SU-DHL-6 (cell line): ENCODE measurements around the gene CELA3B.

ENCODE experiments used
- H2AFZ ChIP-seq: fragments of 200-600 bp; sonication (generic); 2 replicates; pipeline ENCODE4 v1.6.1; 2014; ENCODE audit warnings: low read depth, mild to moderate bottlenecking, moderate library complexity, mixed read lengths, antibody characterized with exemption, low read length; ENCODE audit not compliant: severe bottlenecking
- H3F3A ChIP-seq: fragments of 200-600 bp; shearing (Covaris generic); 2 replicates; pipeline ENCODE4 v1.6.0; 2016; ENCODE audit warnings: antibody characterized with exemption, mild to moderate bottlenecking; ENCODE audit not compliant: insufficient read depth
- H3K27ac ChIP-seq: fragments of 200-600 bp; sonication (generic); 2 replicates; pipeline ENCODE4 v1.5.1; 2016; ENCODE audit warnings: low read depth, mild to moderate bottlenecking, low read length, moderate library complexity, mixed read lengths
- H3K27me3 ChIP-seq: fragments of 200-600 bp; sonication (generic), shearing (Covaris generic); 2 replicates; pipeline ENCODE4 v1.6.0; 2014; ENCODE audit warnings: mild to moderate bottlenecking, low read length
- H3K36me3 ChIP-seq: fragments of 200-600 bp; sonication (generic); 2 replicates; pipeline ENCODE4 v1.6.1; 2014; ENCODE audit warnings: mild to moderate bottlenecking, low read length, mixed read lengths
- H3K4me2 ChIP-seq: fragments of 300-600, 200-600 bp; shearing (Covaris generic), sonication (generic); 2 replicates; pipeline ENCODE4 v1.6.0; 2014; ENCODE audit warnings: low read length, low read depth, mild to moderate bottlenecking; ENCODE audit not compliant: poor library complexity, severe bottlenecking
- H3K4me3 ChIP-seq: fragments of 200-600 bp; sonication (generic); 2 replicates; pipeline ENCODE4 v1.5.1; 2014; ENCODE audit warnings: antibody characterized with exemption, low read length, mild to moderate bottlenecking, mixed read lengths; ENCODE audit not compliant: insufficient read depth, poor library complexity, severe bottlenecking
- H3K79me2 ChIP-seq: fragments of 200-600 bp; sonication (generic); 2 replicates; pipeline ENCODE4 v1.6.1; 2014; ENCODE audit warnings: mild to moderate bottlenecking, low read length, moderate library complexity; ENCODE audit not compliant: insufficient read depth
- H3K9ac ChIP-seq: fragments of 200-600 bp; sonication (generic); 2 replicates; pipeline ENCODE4 v1.7.0; 2014; ENCODE audit warnings: mild to moderate bottlenecking, low read length
- H3K9me2 ChIP-seq: fragments of 200-600 bp; sonication (generic); replicated peaks from 2 replicates; pipeline ENCODE4 v1.6.1; 2014; ENCODE audit warnings: low read length; ENCODE audit not compliant: insufficient read depth
- H3K9me3 ChIP-seq: fragments of 200-600 bp; sonication (generic); 2 replicates; pipeline ENCODE4 v1.6.1; 2014; ENCODE audit warnings: low read length, mixed read lengths; ENCODE audit not compliant: insufficient read depth
- H4K20me1 ChIP-seq: fragments of 200-600 bp; sonication (generic); 2 replicates; pipeline ENCODE4 v1.6.1; 2014; ENCODE audit warnings: low read depth, mild to moderate bottlenecking, antibody characterized with exemption, low read length, moderate library complexity, mixed read lengths
- CTCF ChIP-seq: fragments of 200-600 bp; sonication (generic); IDR thresholded peaks from one replicate; pipeline ENCODE4 v1.5.1; 2017; ENCODE audit warnings: antibody characterized with exemption, mild to moderate bottlenecking, low read length, moderate library complexity; ENCODE audit not compliant: insufficient read depth, poor library complexity, severe bottlenecking
- EZH2phosphoT487 ChIP-seq: fragments of 200-600 bp; sonication (generic), shearing (Covaris generic); conservative IDR thresholded peaks from 2 replicates; pipeline ENCODE4 v1.6.1; 2018; ENCODE audit warnings: mild to moderate bottlenecking, antibody characterized with exemption, low read length, moderate library complexity, mixed read lengths

CELA3B gene

DNA sequence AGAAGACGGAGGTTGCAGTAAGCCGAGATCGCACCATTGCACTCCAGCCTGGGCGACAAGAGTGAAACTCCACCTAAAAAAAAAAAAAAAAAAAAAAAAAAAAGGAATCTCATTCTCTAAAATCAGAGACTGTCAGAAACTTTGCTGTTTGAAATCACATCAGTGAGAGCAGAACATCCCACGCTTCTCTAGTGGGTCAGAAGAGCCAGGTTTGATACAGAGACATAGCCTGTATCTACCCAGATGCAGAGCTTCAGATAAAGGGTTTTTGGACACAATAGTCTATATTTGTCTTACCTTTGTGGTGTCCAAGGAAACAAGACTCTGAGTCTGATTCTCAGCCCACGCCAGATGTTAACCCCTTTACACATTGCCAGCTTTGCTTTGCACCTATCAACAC, 44.2 kb downstream of the CELA3B start:
- no peaks in the 10 kb centered on the region for H3K9me2 ChIP-seq
- H3K4me2 ChIP-seq: no peak overlapping the region

DNA sequence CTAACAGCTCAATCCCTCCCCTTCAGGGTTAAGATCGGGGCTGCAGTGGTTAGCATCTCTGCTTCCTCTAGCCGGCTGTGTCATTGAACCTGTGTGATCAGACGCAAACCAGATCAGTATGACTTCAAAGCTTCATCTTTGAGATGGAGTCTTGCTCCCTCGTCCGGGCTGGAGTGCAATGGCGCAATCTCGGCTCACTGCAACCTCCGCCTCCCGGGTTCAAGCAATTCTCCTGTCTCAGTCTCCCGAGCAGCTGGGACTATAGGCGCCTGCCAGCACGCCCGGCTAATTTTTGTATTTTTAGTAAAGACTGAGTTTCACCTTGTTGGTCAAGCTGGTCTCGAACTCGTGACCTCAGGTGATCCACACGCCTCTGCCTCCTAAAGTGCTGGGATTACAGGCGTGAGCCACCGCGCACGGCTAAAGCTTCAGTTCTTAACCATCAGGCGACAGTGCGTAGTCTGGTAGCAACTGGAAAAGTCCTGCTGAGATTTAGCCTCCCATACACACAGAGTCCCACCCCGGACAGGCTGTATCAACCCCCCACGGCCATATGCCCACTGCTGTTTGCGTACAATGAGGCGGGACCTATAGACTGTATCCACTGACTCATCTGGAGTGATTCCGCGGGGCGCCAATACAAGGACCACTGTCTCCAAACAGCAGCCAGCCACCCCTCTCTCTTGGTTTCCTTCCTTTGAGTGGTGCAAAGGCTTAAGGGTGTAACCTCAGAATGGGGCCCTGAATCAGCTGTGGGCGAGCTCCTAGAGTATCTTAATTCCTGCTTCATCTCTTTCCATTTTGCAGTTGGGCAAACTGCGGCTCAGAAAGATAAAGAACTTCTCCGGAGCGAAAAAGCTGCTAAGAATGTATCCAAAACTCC, 47.9 kb downstream of the CELA3B start:
- H3K4me2 ChIP-seq: peak overlapping the region; percentile 62
- no peaks in the 10 kb centered on the region for H3K9me2 ChIP-seq
- H2AFZ ChIP-seq: peak overlapping the region; percentile 93
- no peak overlapping the region for H3K27ac ChIP-seq
- H3K36me3 ChIP-seq: no peaks in the 10 kb centered on the region
- peak overlapping the region; percentile 89 for H3K9ac ChIP-seq
- TF ChIP-seq CTCF: no peak
- TF ChIP-seq EZH2phosphoT487: no peak
- H3F3A ChIP-seq: no peaks in the 10 kb centered on the region
- H4K20me1 ChIP-seq: no peaks in the 10 kb centered on the region
- no peaks in the 10 kb centered on the region for H3K27me3 ChIP-seq
- H3K9me3 ChIP-seq: no peaks in the 10 kb centered on the region
- peak overlapping the region; percentile 75 for H3K4me3 ChIP-seq
- peaks cover 9% of the 10 kb centered on the region; the same call in 1 of the 2 replicates for H3K79me2 ChIP-seq

More for the DNA sequence above, 44.2 kb downstream of the CELA3B start:
- Histone ChIP-seq H3K27me3 (no peaks in the 10 kb centered on the region), H3K9ac (no peak overlapping the region), H2AFZ (no peak overlapping the region), H4K20me1 (no peaks in the 10 kb centered on the region), H3K27ac (no peak overlapping the region), H3K79me2 (peaks cover 3% of the 10 kb centered on the region; the same call in 1 of the 2 replicates), H3K36me3 (no peaks in the 10 kb centered on the region), H3K9me3 (no peaks in the 10 kb centered on the region), H3K4me3 (no peak overlapping the region), H3F3A (no peaks in the 10 kb centered on the region)
- TF ChIP-seq CTCF: no peak
- TF ChIP-seq EZH2phosphoT487: no peak

- H3K9ac ChIP-seq: peak overlapping the region; percentile 89
These were observed 48.7 kb downstream of the CELA3B start for GRCh38 chr1:22025368-22026155.

More at GRCh38 chr1:22025368-22026155, 48.7 kb downstream of the CELA3B start:
- Histone ChIP-seq H3K79me2 (peaks cover 9% of the 10 kb centered on the region; the same call in 1 of the 2 replicates), H3K36me3 (no peaks in the 10 kb centered on the region), H3K27ac (peak overlapping the region; percentile 77), H3K9me3 (no peaks in the 10 kb centered on the region), H3F3A (no peaks in the 10 kb centered on the region), H3K27me3 (no peaks in the 10 kb centered on the region), H3K9me2 (no peaks in the 10 kb centered on the region), H4K20me1 (no peaks in the 10 kb centered on the region), H3K4me2 (peak overlapping the region; percentile 62), H2AFZ (peak overlapping the region; percentile 93), H3K4me3 (peak overlapping the region; percentile 75)
- TF ChIP-seq CTCF (no peak), EZH2phosphoT487 (no peak)
